ENCODE results near the gene C18orf32. TPM values are rescaled to one million over a fixed set of nuclear protein-coding genes. Genes with fewer than 3 reads are reported as not detected.

C18orf32 gene
- polyA plus RNA-seq, 3 donors: 27.5 to 134 (median 115) TPM

- H3K9me3 Mint-ChIP-seq: peaks cover 0 to 1% (median 0%) of the 10 kb centered on the region in 7 donors
- Histone ChIP-seq H3K36me3 (replicated peaks in 1 of 2; ENCODE audit: control insufficient read depth in 1 of 2, insufficient read depth in 2 of 2, low read length in 2 of 2) (peaks cover 10 to 12% of the 10 kb centered on the region in 2 donors), H3K9me3 (replicated peaks in 1 of 2; ENCODE audit: control insufficient read depth in 1 of 2, insufficient read depth in 1 of 2, low read length in 2 of 2) (no peaks in the 10 kb centered on the region), H3K79me2 (ENCODE audit: insufficient read depth, low read length) (peaks cover 23% of the 10 kb centered on the region), H3K4me1 (ENCODE audit: control insufficient read depth in 1 of 2, insufficient read depth in 2 of 2, low read length in 2 of 2) (peaks cover 9 to 34% of the 10 kb centered on the region in 2 donors), H4K20me1 (ENCODE audit: insufficient read depth, low read length) (peaks cover 5% of the 10 kb centered on the region), H3K4me3 (replicated peaks in 1 of 3; ENCODE audit: low read depth in 2 of 3, low read length in 3 of 3) (no peak overlapping the region), H2AFZ (ENCODE audit: insufficient read depth, low read depth, low read length, poor library complexity, severe bottlenecking) (no peak overlapping the region), H3K27ac (ENCODE audit: low read depth in 1 of 2, low read length in 2 of 2) (no peak overlapping the region), H3K4me2 (replicated peaks; ENCODE audit: extremely low read depth, low read length, poor library complexity, severe bottlenecking) (no peak overlapping the region), H3K27me3 (ENCODE audit: control insufficient read depth in 2 of 2, insufficient read depth in 2 of 2, low read length in 2 of 2) (no peaks in the 10 kb centered on the region), H3K9ac (ENCODE audit: insufficient read depth, low read length, poor library complexity, severe bottlenecking) (no peak overlapping the region)
- peaks cover 14 to 17% of the 10 kb centered on the region in 2 donors for H3K36me3 Mint-ChIP-seq
- H3K4me1 Mint-ChIP-seq: peaks cover 34% of the 10 kb centered on the region
- intact Hi-C loops (cut with micrococcal nuclease): loop anchor here in 1 of 2 donors (10.0 kb wide), 2 partner anchors 540 to 790 kb away; partner anchors contain the start of genes CXXC1, MBD1 and SMAD7
- H3K27me3 Mint-ChIP-seq (ENCODE audit: low read depth in 3 of 3): peaks cover 6 to 13% (median 10%) of the 10 kb centered on the region in 3 donors
- no peak for TF ChIP-seq CTCF (IDR thresholded peaks at IDR 0.05)
- H3K27ac Mint-ChIP-seq: no peak overlapping the region
- H3K4me3 Mint-ChIP-seq: no peak overlapping the region
- no peak for DNase-seq
- no CpG with 5 or more reads among the region's 3 CpGs for WGBS (ENCODE audit: insufficient coverage)
Measured at GRCh38 chr18:49495076-49495475, 8.0 kb upstream of the C18orf32 start.

- peaks cover 9 to 34% of the 10 kb centered on the region in 2 donors for H3K4me1 ChIP-seq (ENCODE audit: control insufficient read depth in 1 of 2, insufficient read depth in 2 of 2, low read length in 2 of 2)
- H3K4me3 ChIP-seq (replicated peaks in 1 of 3; ENCODE audit: low read depth in 2 of 3, low read length in 3 of 3): no peak overlapping the region
- Mint-ChIP-seq H3K27ac (no peak overlapping the region), H3K4me3 (no peak overlapping the region), H3K9me3 (peaks cover 0 to 1% (median 0%) of the 10 kb centered on the region in 7 donors), H3K4me1 (peaks cover 35% of the 10 kb centered on the region), H3K27me3 (ENCODE audit: low read depth in 3 of 3) (peaks cover 4 to 13% (median 10%) of the 10 kb centered on the region in 3 donors), H3K36me3 (peaks cover 18 to 21% of the 10 kb centered on the region in 2 donors)
- TF ChIP-seq CTCF (IDR thresholded peaks at IDR 0.05): no peak
- intact Hi-C loops (cut with micrococcal nuclease): loop anchor here (5.0 to 10.0 kb wide), 5 partner anchors 318 to 793 kb away; partner anchors contain the start of genes CXXC1 (in 2 of the 2), ACAA2 (in 1 of the 2), MBD1 (in 1 of the 2) and SMAD7 (in 1 of the 2)
- no peak overlapping the region for H3K9ac ChIP-seq (ENCODE audit: insufficient read depth, low read length, poor library complexity, severe bottlenecking)
- no peak for DNase-seq
- no peak overlapping the region for H3K27ac ChIP-seq (ENCODE audit: low read depth in 1 of 2, low read length in 2 of 2)
- H3K79me2 ChIP-seq (ENCODE audit: insufficient read depth, low read length): peaks cover 27% of the 10 kb centered on the region
- H3K4me2 ChIP-seq (replicated peaks; ENCODE audit: extremely low read depth, low read length, poor library complexity, severe bottlenecking): no peak overlapping the region
- H2AFZ ChIP-seq (ENCODE audit: insufficient read depth, low read depth, low read length, poor library complexity, severe bottlenecking): no peak overlapping the region
- H3K9me3 ChIP-seq (replicated peaks in 1 of 2; ENCODE audit: control insufficient read depth in 1 of 2, insufficient read depth in 1 of 2, low read length in 2 of 2): no peaks in the 10 kb centered on the region
- peaks cover 14 to 16% of the 10 kb centered on the region in 2 donors for H3K36me3 ChIP-seq (replicated peaks in 1 of 2; ENCODE audit: control insufficient read depth in 1 of 2, insufficient read depth in 2 of 2, low read length in 2 of 2)
- H4K20me1 ChIP-seq (ENCODE audit: insufficient read depth, low read length): peaks cover 8% of the 10 kb centered on the region
- WGBS (ENCODE audit: insufficient coverage): no CpG with 5 or more reads among the region's 2 CpGs
- H3K27me3 ChIP-seq (ENCODE audit: control insufficient read depth in 2 of 2, insufficient read depth in 2 of 2, low read length in 2 of 2): no peaks in the 10 kb centered on the region
Measured at GRCh38 chr18:49494660-49495059, 7.6 kb upstream of the C18orf32 start.
